GM21825 (cell line): ENCODE measurements around the gene ZYX.
"Not testable (repeated sequence)": the region's sequence is repeated elsewhere in the genome, so short reads cannot be mapped to it uniquely, and the experiment has no call there.

Experiments
- ATAC-seq: cut with Tn5 transposase; IDR thresholded peaks from one replicate; pipeline ENCODE4 v1.9.1; 2021; ENCODE audit warnings: mild to moderate bottlenecking, moderate library complexity; ENCODE audit not compliant: unreplicated experiment

ZYX gene

GRCh38 chr7:143416565-143417149, 35.5 kb downstream of the ZYX start:
- no peak for ATAC-seq

GRCh38 chr7:143417734-143418383, 36.7 kb downstream of the ZYX start:
- no peak for ATAC-seq

- no peak for ATAC-seq
These were observed 37.7 kb downstream of the ZYX start for GRCh38 chr7:143418681-143419458.

- ATAC-seq: no peak
These were observed 38.7 kb downstream of the ZYX start for GRCh38 chr7:143419880-143420279.

GRCh38 chr7:143420624-143421023, 39.5 kb downstream of the ZYX start:
- not testable (repeated sequence) for ATAC-seq

- ATAC-seq: no peak
These were observed 40.9 kb downstream of the ZYX start for GRCh38 chr7:143422033-143422432.

- ATAC-seq: not testable (repeated sequence)
These were observed 43.3 kb downstream of the ZYX start for GRCh38 chr7:143424476-143424875.

GRCh38 chr7:143426479-143427142, 45.5 kb downstream of the ZYX start:
- no peak for ATAC-seq

- ATAC-seq: no peak
These were observed 48.9 kb downstream of the ZYX start for GRCh38 chr7:143429770-143430698.

- ATAC-seq: no peak
These were observed 50.0 kb downstream of the ZYX start for GRCh38 chr7:143431109-143431508.

- no peak for ATAC-seq
These were observed 52.6 kb downstream of the ZYX start for GRCh38 chr7:143433759-143434158.

GRCh38 chr7:143434660-143435059, 53.5 kb downstream of the ZYX start:
- ATAC-seq: no peak

- no peak for ATAC-seq
These were observed 54.1 kb downstream of the ZYX start for GRCh38 chr7:143435266-143435665.

GRCh38 chr7:143436325-143436946, 55.3 kb downstream of the ZYX start:
- ATAC-seq: peak; percentile 93

- ATAC-seq: peak; percentile 47
These were observed 56.4 kb downstream of the ZYX start for GRCh38 chr7:143437578-143437977.

- no peak for ATAC-seq
These were observed 58.7 kb downstream of the ZYX start for GRCh38 chr7:143439866-143440265.
